Dendritic cell treated with granulocyte-macrophage colony-stimulating factor and Interleukin-4, amounts not matched to agents 40 ng/mL and 50 ng/mL, for 4 days (primary cell): Measurements from ENCODE around the gene BMERB1.

Source experiments
- H3K27ac Mint-ChIP-seq: one replicate; pipeline ENCODE4 v1.8.0; 2022; ENCODE audit warnings: mild to moderate bottlenecking, mixed read lengths
- H3K27me3 Mint-ChIP-seq: one replicate; pipeline ENCODE4 v1.8.0; 2022; ENCODE audit warnings: mild to moderate bottlenecking, mixed read lengths
- H3K36me3 Mint-ChIP-seq: one replicate; pipeline ENCODE4 v1.8.0; 2022; ENCODE audit warnings: low read depth, mixed read lengths
- H3K4me1 Mint-ChIP-seq: one replicate; pipeline ENCODE4 v1.8.0; 2022; ENCODE audit warnings: low read depth, mixed read lengths
- H3K4me3 Mint-ChIP-seq: one replicate; pipeline ENCODE4 v1.8.0; 2022; ENCODE audit warnings: mild to moderate bottlenecking, moderate library complexity, mixed read lengths
- H3K9me3 Mint-ChIP-seq: one replicate; pipeline ENCODE4 v1.8.0; 2022; ENCODE audit warnings: mixed read lengths
- intact Hi-C: fragments of 100-400 bp; cut with micrococcal nuclease; formaldehyde crosslinking; loops from one replicate; pipeline ENCODE4 v1.15.0; 2022

BMERB1 gene

DNA sequence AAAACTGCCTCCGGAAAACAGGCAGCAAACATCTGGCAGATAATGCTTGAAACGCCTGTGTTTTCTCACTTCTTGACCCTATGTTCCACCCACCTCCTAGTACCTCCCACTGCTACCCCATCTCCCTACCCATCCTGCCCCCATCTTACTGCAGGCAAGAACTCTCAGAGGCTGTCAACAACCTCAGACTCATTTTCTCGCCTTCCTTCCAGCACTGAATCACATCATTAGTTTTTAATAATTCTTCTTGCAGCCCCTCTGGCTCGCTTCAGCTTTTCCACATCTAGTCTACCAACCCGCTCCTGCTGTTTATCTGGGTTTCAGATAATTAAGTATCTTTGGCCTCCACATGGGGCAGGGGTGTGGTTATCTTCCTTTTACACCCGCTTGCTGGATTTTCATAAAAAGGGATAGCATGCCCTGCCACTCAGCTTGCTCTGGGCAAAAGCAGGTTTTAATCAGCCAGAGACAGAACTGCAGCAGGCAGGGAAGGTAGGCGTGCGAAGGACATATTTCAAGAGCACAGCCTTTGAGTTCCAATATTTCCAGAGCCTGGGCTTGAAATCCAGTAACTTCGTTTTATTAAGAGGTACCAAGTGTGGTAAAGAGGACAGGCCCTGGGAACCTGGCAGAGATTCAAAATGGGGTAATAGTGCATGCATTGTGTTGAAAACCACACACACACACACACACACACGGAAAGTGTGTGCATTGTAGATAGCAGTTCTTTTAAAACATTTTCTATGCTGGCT lies 87.5 kb downstream of the BMERB1 start:
- no peak overlapping the region for H3K4me3 Mint-ChIP-seq
- H3K4me1 Mint-ChIP-seq, result peaks cover 68% of the 10 kb centered on the region
- peak overlapping the region; percentile 88 for H3K27ac Mint-ChIP-seq
- H3K9me3 Mint-ChIP-seq, result no peaks in the 10 kb centered on the region
- intact Hi-C loops, result loop anchor here (5.0 kb wide), 2 partner anchors 70 to 120 kb away; partner anchors contain the start of gene MARF1
- H3K27me3 Mint-ChIP-seq, result no peaks in the 10 kb centered on the region
- no peaks in the 10 kb centered on the region for H3K36me3 Mint-ChIP-seq

- Mint-ChIP-seq H3K27me3 (no peaks in the 10 kb centered on the region), H3K36me3 (no peaks in the 10 kb centered on the region), H3K4me1 (peaks cover 61% of the 10 kb centered on the region), H3K4me3 (peak overlapping the region; percentile 78), H3K9me3 (no peaks in the 10 kb centered on the region), H3K27ac (peak overlapping the region; percentile 88)
- intact Hi-C loops, result loop anchor here (5.0 kb wide), 2 partner anchors 69 to 119 kb away; partner anchors contain the start of gene MARF1
Observed at GRCh38 chr16:15523092-15523541, 88.7 kb downstream of the BMERB1 start.

DNA sequence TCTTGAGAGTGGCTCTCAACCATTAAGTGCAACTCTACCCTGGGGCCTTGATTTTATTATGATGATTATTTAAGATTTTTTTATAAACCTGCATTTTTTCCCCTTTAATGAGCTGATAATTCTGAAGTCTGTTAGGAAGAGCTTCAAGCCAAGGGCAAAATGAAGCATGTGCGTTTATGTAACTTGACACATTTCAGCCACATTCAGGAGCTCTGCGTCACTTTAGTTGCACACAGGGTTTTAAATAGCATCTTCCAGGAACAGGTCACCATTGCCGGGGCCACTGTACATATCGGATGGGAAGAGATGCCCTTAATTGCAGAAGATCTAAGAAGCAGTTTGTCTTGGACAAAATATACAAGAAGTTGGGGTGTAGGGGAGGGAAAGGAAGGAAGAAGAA lies 89.6 kb downstream of the BMERB1 start:
- Mint-ChIP-seq H3K4me3 (no peak overlapping the region), H3K9me3 (no peaks in the 10 kb centered on the region), H3K4me1 (peaks cover 54% of the 10 kb centered on the region), H3K36me3 (no peaks in the 10 kb centered on the region), H3K27ac (peak overlapping the region; percentile 52), H3K27me3 (peaks cover 3% of the 10 kb centered on the region)
- intact Hi-C loops, result loop anchor here (5.0 kb wide), 2 partner anchors 68 to 118 kb away; partner anchors contain the start of gene MARF1

DNA sequence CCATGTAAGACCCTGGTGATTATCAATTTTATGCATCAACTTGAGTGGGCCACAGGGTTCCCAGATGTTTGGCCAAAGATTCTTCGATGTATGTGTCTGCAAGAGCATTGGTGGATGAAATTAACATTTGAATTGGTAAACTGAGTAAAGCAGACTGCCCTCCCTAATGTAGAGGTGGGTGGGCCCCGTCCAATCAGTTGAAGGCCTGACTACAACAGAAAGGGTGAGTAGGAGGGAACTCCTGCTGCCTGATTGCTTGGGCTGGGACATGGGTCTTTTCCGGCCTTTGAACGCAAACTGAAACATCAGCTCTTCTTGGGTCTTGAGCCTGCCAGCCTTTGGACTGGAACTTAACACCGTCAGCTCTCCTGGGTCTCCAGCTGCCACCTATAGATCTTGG lies 90.6 kb downstream of the BMERB1 start:
- Mint-ChIP-seq H3K9me3 (no peaks in the 10 kb centered on the region), H3K4me3 (no peak overlapping the region), H3K27me3 (peaks cover 5% of the 10 kb centered on the region), H3K27ac (no peak overlapping the region), H3K4me1 (peaks cover 44% of the 10 kb centered on the region), H3K36me3 (no peaks in the 10 kb centered on the region)
- intact Hi-C loops, result loop anchor here (5.0 kb wide), 2 partner anchors 67 to 117 kb away; partner anchors contain the start of gene MARF1

DNA sequence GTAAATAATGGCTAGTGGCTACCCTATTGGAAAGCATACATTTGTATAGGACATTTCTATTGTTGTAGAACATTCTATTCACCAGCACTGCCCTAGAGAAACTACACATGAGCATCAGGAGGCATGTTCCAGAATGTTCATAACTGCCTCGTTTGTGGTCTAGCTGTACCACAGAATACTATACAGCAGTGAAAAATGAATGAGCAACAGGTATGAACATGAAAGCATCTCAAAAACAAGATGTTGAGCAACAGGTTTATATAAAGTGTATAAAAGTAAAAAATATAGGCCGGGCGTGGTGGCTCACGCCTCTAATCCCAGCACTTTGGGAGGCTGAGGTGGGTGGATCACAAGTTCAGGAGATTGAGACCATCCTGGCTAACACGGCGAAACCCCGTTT lies 91.7 kb downstream of the BMERB1 start:
- H3K36me3 Mint-ChIP-seq, result no peaks in the 10 kb centered on the region
- H3K27me3 Mint-ChIP-seq, result peaks cover 5% of the 10 kb centered on the region
- H3K27ac Mint-ChIP-seq, result no peak overlapping the region
- no peak overlapping the region for H3K4me3 Mint-ChIP-seq
- intact Hi-C loops, result no loop called here
- H3K4me1 Mint-ChIP-seq, result peaks cover 32% of the 10 kb centered on the region
- no peaks in the 10 kb centered on the region for H3K9me3 Mint-ChIP-seq

GRCh38 chr16:15526731-15527130 lies 92.3 kb downstream of the BMERB1 start:
- H3K9me3 Mint-ChIP-seq, result no peaks in the 10 kb centered on the region
- peaks cover 5% of the 10 kb centered on the region for H3K27me3 Mint-ChIP-seq
- H3K4me1 Mint-ChIP-seq, result peaks cover 26% of the 10 kb centered on the region
- no peaks in the 10 kb centered on the region for H3K36me3 Mint-ChIP-seq
- H3K4me3 Mint-ChIP-seq, result no peak overlapping the region
- H3K27ac Mint-ChIP-seq, result no peak overlapping the region
- intact Hi-C loops, result no loop called here

DNA sequence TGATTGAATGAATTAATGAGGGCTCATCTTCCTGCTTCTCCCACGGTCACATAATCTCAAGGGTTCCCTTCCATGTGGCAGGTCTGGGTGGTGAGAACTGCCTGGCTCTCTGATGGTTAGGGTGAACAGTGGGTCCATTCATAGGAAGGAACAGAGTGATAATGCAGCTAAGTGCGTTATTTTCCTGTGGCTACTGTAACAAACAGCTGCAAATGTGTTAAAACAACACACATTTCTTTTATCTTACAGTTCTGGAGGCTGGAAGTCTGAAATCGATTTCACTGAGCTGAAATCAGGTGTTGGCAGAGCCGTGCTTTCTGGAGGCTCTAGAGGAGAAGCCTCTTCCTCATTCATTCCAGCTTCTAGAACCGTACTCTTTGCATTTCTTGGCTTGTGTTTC lies 95.3 kb downstream of the BMERB1 start:
- no peaks in the 10 kb centered on the region for H3K36me3 Mint-ChIP-seq
- H3K9me3 Mint-ChIP-seq, result no peaks in the 10 kb centered on the region
- H3K4me1 Mint-ChIP-seq, result peaks cover 16% of the 10 kb centered on the region
- no peak overlapping the region for H3K4me3 Mint-ChIP-seq
- peaks cover 11% of the 10 kb centered on the region for H3K27me3 Mint-ChIP-seq
- intact Hi-C loops, result no loop called here
- H3K27ac Mint-ChIP-seq, result no peak overlapping the region

DNA sequence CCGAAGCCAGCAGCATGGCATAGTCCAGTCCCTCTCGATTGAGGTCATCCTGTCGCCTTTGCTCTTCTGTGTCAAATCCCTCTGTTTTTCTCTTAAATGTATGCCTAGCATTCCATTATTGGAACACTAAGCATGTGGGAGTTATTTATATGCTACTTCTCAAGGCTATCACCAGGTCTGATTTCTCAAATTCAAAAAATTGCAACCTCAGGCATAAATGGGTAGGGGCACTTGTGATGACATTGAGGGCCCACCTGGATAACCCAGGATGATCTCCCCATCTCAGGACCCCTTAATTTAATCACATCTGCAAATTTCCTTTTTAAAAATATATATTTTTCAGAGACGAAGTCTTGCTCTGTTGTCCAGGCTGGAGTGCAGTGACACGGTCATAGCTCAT lies 95.7 kb downstream of the BMERB1 start:
- intact Hi-C loops, result no loop called here
- Mint-ChIP-seq H3K9me3 (no peaks in the 10 kb centered on the region), H3K27ac (no peak overlapping the region), H3K27me3 (peaks cover 11% of the 10 kb centered on the region), H3K4me3 (no peak overlapping the region), H3K4me1 (peaks cover 19% of the 10 kb centered on the region), H3K36me3 (no peaks in the 10 kb centered on the region)

- H3K4me3 Mint-ChIP-seq, result no peak overlapping the region
- no peaks in the 10 kb centered on the region for H3K36me3 Mint-ChIP-seq
- H3K27me3 Mint-ChIP-seq, result peaks cover 11% of the 10 kb centered on the region
- intact Hi-C loops, result no loop called here
- peaks cover 9% of the 10 kb centered on the region for H3K9me3 Mint-ChIP-seq
- no peak overlapping the region for H3K27ac Mint-ChIP-seq
- peaks cover 28% of the 10 kb centered on the region for H3K4me1 Mint-ChIP-seq
Observed at GRCh38 chr16:15532825-15533224, 98.4 kb downstream of the BMERB1 start.

DNA sequence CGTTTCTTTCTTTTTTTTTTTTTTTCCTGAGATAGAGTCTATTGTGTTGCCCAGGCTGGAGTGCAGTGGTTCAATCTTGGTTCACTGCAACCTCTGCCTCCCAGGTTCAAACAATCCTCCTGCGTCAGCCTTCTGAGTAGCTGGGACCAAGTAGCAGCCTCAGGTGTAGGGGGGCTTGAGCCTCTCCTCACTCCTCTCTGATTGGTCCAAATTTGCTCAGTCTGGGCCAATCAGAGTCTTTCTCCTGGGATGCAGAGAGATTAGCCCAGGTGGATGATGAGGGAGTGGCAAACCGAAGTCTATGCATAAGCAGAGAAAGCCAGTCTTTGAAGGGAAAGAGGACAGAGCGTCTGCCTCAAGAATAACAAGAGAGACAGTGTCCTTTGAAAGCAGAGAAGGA lies 99.0 kb downstream of the BMERB1 start:
- peaks cover 11% of the 10 kb centered on the region for H3K27me3 Mint-ChIP-seq
- peaks cover 9% of the 10 kb centered on the region for H3K9me3 Mint-ChIP-seq
- no peak overlapping the region for H3K4me3 Mint-ChIP-seq
- H3K4me1 Mint-ChIP-seq, result peaks cover 28% of the 10 kb centered on the region
- H3K27ac Mint-ChIP-seq, result no peak overlapping the region
- intact Hi-C loops, result no loop called here
- no peaks in the 10 kb centered on the region for H3K36me3 Mint-ChIP-seq

DNA sequence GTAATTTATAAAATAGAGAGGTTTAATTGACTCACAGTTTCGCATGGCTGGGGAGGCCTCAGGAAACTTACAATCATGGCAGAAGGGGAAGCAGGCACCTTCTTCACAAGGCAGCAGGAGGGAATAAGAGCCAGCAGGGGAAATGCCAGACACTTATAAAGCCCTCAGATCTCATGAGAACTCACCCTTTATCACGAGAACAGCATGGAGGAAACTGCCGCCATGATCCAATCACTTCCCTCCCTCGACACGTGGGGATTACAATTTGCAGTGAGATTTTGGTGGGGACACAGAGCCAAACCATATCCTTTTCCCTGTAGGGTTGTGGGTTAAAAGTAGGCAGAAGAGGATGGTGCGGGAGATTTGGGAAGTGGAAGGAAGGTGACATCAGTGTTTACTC lies 101.4 kb downstream of the BMERB1 start:
- Mint-ChIP-seq H3K27ac (no peak overlapping the region), H3K4me3 (no peak overlapping the region), H3K9me3 (peaks cover 9% of the 10 kb centered on the region), H3K27me3 (peaks cover 7% of the 10 kb centered on the region), H3K36me3 (no peaks in the 10 kb centered on the region), H3K4me1 (peaks cover 28% of the 10 kb centered on the region)
- intact Hi-C loops, result no loop called here

GRCh38 chr16:15536843-15537242 lies 102.5 kb downstream of the BMERB1 start:
- Mint-ChIP-seq H3K4me1 (peaks cover 28% of the 10 kb centered on the region), H3K9me3 (peaks cover 9% of the 10 kb centered on the region), H3K4me3 (no peak overlapping the region), H3K36me3 (no peaks in the 10 kb centered on the region), H3K27ac (no peak overlapping the region), H3K27me3 (peaks cover 7% of the 10 kb centered on the region)
- intact Hi-C loops, result no loop called here

DNA sequence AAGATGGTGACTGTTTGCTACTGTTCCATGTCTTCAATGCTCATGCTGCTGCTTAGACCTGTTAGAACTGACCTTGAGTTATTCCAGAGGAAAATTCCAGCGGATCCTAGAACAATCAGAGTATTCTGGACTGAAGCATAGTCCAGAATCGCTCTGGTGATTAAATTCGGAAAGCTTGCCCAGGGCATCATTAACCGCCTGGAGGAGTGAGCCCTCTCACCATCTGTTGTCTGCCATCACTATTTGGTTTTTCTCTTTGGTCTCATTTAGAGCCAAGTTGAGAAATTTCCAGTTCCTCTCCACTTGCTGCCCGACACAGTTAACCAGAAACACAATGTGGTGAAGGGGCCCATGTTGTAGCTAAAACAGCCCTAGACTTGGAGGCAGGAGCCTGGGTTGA lies 104.1 kb downstream of the BMERB1 start:
- Mint-ChIP-seq H3K9me3 (peaks cover 20% of the 10 kb centered on the region), H3K4me3 (no peak overlapping the region), H3K27me3 (peaks cover 8% of the 10 kb centered on the region), H3K27ac (no peak overlapping the region), H3K36me3 (no peaks in the 10 kb centered on the region), H3K4me1 (peaks cover 20% of the 10 kb centered on the region)
- intact Hi-C loops, result no loop called here

DNA sequence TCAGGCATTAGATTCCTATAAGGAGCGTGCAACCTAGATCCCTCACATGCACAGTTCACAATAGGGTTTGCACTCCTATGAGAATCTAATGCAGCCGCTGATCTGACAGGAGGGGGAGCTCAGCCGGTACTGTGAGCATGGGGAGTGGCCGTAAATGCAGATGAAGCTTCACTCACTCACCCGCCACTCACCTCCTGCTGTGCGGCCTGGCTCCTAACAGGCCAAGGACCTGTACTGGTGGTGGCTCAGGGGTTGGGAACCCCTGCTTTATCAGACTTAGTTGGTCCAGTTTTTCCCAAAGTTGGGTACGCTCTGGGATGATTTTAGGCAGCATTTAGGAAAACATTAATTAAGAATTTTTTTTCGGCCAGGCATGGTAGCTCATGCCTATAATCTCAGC lies 104.8 kb downstream of the BMERB1 start:
- intact Hi-C loops, result no loop called here
- H3K4me3 Mint-ChIP-seq, result no peak overlapping the region
- peaks cover 4% of the 10 kb centered on the region for H3K27me3 Mint-ChIP-seq
- no peak overlapping the region for H3K27ac Mint-ChIP-seq
- H3K36me3 Mint-ChIP-seq, result no peaks in the 10 kb centered on the region
- peaks cover 20% of the 10 kb centered on the region for H3K9me3 Mint-ChIP-seq
- peaks cover 16% of the 10 kb centered on the region for H3K4me1 Mint-ChIP-seq

- Mint-ChIP-seq H3K9me3 (peaks cover 11% of the 10 kb centered on the region), H3K27me3 (peaks cover 4% of the 10 kb centered on the region), H3K36me3 (no peaks in the 10 kb centered on the region), H3K4me3 (no peak overlapping the region), H3K4me1 (peaks cover 17% of the 10 kb centered on the region), H3K27ac (no peak overlapping the region)
- intact Hi-C loops, result no loop called here
Observed at GRCh38 chr16:15542261-15542660, 107.9 kb downstream of the BMERB1 start.
